Retina (tissue), 1 donor: Measurements from ENCODE around the gene NRF1.
A peak's percentile ranks its signal among the peaks of the same experiment; 100 is the strongest.

Experiments used
- DNase-seq: peaks from one replicate; pipeline ENCODE4 v3.0.0-alpha.2; 2016

Gene NRF1

DNA sequence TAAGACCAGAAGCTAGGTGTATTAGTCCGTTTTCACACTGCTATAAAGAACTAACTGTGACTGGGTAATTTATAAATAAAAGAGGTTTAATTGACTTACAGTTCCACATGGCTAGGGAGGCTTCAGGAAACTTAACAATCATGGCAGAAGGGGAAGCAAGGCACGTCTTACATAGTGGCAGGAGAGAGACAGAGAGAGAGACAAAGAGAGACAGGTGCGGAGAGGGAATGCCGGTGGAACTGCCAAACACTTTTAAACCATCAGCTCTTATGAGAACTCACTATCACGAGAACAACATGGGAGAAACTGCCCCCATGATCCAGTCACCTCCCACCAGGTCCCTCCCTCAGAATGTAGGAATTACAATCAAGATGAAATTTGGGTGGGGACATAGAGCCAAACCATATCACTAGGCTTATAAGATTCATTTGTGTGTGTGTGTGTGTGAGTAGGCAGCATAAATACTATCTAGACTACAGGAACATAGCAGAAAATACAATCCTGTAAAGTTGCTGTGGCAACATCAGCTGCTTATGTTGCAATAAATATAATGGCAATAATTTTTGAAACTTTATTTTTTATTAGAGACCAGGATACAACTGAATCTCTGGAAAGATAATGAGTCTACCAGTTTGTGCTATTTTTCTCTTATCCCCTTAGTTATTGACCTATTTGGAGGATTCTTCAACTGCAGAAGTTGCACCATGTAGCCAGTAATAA, 77.1 kb downstream of the NRF1 start:
- DNase-seq: no peak

DNA sequence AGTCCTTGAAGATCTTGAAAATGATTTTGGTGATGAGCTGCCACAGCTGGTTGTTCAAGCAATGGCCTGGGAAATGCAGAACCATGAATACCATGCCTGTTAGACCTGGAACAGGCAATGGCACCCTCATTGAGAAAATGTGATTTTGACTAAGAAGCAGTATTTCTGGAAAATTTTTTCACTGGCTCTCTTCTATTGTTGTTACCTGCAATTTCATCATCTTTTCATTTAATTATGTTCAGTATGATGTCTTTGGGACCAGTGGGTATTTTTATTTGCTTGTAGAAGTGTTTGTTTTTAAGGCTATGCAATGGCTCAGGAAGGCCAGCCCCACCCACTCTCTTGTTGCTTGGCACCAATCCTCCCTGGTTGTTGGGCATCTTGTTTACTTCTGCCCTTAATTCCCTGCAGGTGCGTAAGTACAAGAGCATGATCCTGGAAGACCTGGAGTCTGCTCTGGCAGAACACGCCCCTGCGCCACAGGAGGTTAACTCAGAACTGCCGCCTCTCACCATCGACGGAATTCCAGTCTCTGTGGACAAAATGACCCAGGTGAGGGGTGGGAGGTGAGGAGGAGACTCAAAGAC, 78.6 kb downstream of the NRF1 start:
- no peak for DNase-seq

DNA sequence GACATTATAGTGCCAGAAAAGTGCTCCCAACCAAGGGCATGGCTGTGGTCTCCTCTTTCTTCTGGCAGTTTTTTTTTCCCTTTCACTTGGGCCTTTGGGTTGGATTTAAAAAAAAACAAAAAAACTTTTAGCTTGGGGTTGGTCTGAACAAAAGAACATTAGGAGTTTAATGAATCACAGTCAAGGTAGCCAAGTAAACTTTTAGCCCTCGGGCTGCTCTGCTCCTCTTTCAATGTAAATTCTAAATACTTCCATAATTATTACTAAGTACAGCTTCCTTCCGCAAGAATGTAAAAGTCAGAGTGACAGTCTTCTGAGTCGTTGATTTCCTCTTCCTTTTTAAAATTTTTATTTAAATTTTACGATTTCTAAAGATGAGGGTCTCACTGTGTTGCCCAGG, 79.2 kb downstream of the NRF1 start:
- DNase-seq: no peak

DNA sequence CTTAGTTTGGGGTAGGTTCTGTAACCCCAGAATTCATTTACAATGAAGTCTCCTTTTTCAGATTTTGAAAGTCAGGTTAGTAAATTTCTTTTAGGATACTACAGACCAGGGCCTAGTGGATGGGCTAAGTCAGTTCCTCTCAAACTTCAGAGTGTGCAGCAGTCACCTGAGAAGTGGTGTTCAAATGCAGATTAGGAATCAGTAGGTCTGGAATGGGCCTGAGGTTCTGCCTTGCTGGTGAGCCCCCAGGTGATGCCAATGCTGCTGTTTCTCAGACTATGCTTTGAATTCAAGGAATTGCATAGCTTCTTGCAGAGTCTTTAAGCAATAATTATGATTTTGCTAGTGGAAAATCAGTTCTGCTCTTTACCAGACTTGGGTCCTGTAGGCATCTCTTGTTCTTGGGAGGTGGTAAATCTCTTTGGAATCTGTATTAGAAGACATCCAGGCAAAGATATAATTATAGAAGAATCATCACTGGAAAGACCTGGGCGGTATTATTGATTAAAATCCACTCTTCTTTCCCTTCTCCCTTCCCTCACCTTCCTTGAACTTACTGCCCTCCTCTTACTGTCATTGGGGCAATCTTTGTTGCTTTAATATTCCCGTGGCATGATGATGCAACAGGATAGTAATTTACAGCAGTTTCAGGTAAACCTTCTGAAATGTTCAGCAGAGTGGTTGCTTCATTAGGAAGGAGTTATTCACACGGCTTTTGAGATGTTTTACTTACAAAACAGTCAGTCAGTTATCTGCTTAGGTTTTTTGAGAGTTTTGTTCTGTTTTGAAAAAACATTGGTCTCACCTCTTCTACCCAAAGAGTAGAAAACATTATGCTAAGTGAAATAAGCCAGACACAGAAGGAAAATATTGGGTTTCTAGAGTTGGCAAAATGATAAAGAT, 87.2 kb downstream of the NRF1 start:
- DNase-seq: no peak

DNA sequence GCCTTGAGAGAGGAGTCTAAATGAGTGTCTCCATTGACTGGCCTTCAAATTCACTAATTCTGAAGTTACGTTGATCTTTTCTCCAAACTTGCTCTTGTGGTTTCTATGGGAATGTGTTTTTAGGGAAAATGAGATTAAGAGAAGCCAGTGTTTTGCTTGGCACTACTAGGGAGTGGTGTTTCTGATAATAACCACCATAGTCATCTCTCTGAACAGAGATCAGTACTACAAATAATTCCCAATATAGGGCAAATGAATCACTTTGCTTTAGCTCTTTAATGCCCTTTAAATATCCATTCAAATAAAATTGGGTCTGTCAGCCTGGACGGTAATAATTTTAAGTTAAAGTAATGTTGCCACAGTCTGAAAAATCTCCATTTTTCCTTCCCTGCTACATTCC, 90.8 kb downstream of the NRF1 start:
- no peak for DNase-seq

DNA sequence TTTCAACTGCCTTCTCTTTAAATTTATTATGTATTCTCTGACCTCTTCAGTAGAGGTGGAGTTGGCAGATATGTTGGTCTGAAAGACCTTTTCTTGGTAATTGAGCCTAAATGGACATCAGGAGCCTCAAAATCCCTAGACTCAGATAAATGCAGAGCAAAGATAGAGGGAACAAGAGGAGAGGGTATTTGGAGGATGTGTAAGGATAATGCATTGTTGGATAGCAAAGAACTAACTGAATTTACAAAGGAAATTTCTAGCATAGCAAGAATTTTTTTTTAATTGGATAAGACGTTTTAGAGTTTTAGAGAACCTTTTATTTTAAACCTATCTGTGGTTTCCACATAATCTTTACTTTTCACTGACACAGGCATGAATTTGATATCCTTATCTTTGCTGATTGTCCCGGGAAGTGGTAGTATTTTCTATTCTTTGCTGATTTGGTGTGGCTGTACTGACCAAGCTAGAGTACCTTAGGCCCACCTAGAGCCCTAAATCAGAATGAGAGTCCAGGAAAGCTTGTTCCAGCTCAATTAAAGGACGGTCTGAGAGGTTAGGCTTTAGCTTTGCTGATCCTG, 91.3 kb downstream of the NRF1 start:
- DNase-seq: no peak

DNA sequence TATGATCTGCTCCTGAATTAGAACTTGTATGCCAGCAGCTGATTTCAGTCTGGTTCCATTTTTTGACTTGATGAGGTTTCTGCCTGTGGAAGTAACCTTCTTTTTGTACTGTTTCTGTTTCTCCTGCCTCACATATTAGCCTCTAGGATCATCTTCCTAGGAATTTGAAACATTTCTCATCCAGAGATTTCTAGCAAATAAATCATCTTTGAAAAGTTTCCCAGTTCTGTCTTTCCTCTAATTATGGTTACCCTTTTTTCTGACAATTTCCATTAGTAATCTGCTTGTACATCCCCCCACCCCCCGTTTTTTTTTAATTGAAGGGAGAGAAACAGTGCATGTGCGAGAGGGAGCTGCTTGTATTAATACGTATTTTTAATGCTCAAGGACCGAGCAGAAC, 92.2 kb downstream of the NRF1 start:
- DNase-seq: no peak

DNA sequence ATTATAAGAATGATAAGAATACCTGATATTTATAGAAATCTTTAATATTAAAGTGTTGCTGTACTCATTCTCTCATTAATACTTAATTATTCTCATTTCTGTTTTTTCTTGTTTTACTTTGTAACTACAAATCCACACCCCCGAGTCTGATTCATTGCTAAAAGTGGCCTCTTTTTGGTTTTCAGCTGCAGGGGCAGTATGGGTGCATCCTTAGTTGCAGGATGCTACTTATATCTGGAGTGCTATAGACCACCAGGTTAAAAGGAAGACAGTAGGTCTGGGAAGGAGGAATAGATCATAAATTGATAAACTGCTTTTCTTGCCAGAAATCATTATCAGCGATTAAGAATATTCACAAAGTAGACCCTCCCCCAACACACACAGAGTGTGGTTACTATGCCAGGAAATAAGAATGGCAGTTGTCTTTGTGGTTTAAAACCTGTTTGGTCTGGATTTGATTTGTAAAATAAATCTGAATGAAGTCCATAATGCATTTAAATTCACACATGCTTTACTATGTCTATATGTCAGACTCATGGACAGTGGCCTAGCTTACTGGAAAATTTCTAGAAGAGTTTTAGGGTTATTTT, 96.5 kb downstream of the NRF1 start:
- DNase-seq: no peak

DNA sequence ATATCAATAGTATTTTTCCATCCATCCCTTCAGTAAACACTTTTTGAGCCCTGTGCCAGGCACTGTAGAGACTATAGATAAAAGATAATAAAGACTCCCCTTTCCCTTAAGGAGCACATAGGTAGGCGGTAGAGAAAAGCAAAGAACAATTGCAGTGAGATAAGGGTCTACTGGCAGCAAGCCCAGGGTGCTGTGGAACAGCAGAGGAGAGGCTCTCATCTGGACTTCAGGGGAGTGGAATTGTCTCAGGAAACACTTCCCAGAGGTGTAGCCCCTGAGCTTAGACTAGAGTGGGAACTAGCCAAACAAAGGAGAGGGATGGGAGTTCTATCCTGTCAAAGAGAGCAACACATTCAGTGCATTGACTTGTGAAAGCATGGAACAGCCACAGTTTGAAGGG, 102.0 kb downstream of the NRF1 start:
- no peak for DNase-seq

DNA sequence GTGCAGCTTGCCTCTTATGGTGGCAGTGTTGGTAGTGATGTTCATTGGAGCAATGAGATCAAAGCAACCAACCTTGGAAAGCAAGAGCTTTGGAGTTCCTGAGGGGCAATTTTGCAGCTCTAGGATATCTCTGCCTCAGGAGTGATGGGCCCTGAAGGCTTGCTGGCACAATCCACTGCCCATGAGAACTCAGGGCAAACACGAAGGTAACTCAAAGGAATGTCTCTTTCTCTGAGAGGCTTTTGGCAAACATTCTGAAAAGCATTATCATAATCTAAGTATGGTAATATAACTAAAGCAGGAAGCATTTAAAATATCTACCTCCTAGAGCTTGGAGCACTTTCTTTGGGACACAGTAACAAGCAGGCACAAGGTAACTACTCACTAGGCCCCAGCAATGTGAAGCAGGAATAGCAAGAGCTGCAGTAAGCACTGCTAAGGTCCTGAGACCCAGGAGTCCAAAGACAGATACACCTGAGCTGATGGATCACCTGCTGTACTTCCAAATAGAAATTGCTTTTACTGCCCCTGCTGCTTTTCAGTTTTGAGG, 103.1 kb downstream of the NRF1 start:
- no peak for DNase-seq

DNA sequence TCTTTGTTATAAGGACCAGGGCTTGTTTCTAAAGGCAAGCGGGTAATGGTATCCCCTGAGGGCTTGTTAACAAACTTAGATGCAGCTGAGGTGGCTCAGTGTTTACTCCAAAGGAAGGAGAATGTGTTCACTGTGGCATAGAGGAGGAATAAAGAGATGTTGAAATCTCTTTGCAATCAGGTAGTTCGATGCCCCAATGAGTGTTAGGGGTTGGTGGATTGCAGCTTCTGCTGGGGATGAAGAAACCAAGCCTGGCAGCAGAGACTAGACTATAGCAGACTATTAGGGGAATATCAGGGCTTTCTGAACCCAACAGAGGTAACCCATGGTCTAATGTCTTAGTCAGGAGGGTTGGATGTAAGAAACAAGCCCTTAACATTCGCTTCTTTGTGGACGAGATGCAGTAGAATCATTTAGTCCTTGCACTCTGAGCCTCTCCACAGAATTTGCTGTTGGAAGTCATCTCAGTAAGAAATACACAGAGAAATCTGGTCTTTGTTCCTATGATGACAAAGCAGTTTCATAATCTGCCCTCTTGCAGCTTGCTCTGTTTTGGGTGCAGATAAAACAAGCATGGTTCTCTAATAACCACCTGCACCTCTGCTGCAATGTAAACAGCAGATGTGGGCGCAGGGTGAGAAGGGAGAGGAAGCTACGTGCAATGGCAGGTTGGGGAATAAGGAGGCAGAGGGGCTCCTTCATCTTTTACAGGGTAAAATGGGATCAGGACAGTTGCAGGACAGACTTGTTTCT, 108.6 kb downstream of the NRF1 start:
- DNase-seq: no peak

DNA sequence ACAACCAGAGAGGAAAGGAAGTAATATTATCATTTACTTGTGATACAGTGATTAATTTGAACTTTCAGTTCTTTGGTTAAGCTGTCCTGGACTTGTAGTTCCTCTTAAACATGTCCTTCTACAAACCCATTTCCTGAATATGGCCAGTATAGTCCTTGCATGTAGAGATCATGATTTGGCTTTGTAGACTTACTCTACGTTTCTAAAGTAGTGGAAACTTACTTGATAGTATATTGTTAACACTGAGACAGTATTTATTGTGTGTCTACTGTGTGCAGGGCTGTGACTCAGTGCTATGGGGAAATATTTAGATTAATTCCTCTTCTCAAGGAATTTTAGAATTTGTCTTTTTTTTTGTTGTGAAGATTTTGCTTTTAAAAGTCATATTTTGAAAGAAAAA, 109.5 kb downstream of the NRF1 start:
- no peak for DNase-seq

DNA sequence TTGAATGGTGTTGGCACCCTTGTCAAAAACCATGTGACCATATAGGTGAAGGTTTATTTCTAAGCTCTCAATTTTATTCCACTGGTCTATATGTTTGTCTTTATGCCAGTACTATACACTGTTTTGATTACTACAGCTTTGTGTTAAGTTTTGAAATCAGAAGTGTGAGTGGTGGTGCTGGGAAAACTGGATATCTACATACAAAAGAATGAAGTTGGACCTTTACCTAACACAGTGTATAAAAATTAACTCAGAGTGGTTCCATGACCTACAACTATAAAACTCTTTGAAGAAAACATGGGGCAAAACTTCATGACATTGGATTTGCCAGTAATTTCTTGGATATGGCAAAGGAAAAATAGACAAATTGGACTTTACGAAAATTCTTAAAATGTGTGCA, 112.2 kb downstream of the NRF1 start:
- DNase-seq: no peak

DNA sequence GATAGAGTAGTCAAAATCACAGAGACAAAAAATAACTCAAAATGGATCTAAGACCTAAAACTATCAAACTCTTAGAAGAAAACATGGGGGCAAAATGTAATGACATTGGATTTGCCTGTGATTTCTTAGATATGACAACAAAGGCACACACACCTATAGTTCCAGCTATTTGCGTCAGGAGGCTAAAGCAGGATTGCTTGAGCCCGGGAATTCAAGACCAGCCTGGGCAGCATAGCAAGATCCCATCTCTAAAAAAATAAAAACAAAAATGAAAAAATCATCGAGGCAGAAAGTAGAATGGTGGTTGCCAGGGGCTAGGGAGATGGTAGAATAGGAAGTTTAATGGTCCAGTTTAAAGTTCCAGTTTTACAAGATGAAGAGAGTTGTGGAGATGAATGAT, 113.3 kb downstream of the NRF1 start:
- DNase-seq: no peak

DNA sequence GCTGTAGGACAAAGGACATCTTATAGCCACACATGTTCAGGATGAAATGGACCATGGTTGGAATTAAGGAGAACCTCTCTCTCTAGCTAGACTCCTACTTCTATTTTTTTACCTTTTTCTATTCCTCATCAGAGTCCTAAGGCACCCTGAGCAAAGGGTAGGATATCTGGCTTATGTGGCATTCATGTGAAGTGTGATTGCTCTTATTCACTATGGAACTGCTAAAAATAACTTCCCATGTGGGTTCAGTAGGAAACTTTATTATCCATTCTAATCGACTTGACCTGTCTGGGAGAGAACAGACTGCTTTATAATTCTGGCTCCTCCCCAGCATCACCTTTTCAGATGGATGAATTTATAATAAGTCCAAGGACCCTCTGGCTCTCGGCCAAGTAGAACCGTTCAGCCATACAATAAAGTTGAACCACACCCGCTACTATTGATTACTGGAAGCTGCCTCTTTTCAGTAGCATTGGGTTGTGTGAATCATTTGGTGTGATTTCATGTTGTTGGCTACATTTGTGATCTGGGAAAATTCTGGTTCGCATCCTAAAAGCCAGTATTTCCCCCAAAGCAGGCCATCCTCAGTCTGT, 117.5 kb downstream of the NRF1 start:
- DNase-seq: no peak

DNA sequence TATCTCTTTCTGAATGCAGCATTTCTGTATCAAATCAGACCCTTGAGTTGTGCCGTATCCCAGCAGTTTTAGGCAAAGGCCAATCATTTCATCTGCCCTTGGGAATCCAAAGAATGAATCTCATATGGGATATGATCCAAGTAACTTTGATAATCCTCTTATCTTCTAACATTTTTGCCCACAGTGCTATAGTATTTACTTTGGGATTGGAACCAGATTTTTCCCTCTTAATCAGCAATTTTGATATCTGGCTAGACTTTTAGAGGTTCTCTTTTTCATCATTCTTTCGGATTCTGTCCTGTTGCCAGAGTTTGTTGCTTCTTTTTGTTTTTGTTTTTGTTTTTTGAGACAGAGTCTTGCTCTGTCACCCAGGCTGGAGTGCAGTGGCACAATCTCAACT, 118.0 kb downstream of the NRF1 start:
- no peak for DNase-seq

DNA sequence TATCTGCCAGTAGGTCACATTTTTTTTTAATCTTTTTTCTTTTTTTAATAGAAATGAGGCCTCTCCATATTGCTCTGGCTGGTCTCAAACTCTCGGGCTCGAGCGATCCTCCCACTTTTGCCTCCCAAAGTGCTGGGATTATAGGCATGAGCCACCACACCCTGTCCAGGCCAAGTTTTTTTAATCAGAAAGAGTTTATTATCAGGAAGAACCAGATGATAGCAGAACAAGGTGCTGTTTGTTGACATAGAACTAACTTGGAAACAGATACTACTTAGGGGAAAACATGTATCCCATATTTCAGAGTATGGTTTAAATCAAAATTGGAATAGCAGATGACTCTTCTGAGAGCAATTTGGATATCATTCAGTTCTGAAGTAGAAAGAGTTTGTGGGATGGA, 118.6 kb downstream of the NRF1 start:
- DNase-seq: no peak

DNA sequence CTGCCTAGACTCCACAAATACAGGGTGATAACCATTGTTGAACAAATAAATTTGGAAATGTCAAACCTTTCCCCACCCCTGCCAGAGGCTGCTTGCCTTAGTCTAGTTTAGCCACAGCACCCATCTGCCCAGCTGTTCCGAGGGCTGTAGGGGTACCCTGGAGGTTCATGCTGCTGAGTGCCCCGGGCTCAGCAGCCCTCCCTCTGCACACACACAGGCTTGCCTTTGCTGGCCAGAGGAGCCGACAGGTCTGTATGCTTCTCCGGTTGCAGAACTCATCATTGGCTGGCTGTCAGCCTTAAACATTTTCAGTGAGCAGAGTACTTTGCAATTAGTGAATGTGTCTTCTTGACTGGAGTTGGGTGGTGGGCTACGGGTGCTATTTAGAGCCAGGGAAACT, 122.9 kb downstream of the NRF1 start:
- DNase-seq: no peak

DNA sequence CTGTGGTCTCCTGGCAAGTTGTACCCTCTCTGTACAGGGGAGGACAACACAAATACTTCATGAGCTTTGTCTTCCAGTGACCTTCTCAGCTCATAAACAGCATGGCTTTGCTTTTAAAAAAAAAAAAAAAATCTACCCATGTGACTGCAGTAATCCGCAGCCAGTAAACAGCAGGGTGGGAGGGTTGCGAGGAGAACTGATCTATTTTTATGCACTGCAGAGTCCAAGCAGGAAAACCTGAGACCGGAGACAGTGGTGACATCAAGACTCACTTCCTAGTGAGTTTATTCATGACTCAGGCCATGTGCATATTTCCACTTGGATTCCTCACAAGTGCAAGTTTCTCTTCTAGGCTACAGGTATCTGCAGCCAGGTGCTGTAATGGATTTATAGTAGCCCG, 127.9 kb downstream of the NRF1 start:
- DNase-seq: no peak

DNA sequence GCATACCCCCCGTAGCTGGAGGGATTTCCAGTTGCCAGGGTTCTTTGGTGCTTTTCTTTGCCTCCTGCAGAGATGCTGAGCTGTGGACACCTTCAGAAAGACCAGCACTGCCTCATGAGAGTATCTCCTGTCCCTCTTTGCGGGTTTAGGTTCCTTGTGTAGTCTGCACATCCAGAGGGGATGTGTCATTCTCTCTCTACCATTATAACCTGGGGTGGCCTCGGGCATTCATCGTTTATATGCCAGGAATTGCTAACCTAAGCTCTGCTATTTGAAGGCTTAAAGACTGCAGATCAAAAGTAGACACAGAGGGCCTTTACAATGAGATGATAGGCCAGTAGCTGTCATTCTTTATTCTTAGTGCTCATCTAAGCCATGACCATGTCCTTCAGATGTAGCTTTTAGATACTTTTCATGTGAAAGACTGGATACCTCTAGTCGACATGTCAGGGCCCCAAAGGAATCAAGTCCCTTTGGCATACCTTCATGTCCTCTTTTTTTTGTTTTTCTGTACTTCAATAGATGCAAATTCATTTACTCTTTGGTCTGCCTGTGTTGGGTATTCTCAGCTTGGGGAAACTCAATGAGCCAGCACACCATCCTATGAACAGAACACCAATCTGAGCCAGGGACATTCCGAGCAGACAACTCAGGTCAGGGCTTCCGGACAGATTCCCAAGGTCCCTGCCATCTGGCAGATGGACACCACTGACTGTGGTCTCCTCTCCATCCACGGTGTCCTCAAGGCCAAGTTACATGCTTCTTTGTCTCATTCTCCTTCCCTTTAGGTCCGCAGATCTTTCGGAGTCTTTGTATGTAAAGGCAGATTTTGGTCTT, 129.3 kb downstream of the NRF1 start:
- DNase-seq: no peak

DNA sequence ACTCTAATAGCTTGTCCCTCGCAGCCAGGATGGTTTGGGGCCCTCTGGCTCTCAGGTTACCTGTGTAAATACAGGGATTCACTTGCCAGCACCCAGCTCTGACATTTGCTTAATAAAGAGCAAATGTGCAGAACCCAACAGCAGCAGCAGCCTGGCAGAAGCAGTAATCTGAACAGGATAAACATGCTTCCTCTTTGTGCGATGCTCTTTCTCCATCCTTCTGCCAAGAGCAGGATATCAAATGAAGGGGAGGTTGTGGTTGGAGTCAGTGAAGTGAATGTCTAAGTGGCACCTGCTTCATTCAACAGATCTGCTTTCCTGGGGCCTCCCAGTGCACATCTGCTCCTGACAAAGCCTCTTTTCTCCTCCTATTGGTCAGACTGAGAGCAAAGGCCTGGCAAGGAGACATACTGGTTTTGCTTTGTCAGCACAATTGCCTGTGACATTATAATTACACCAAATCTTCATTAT, 130.3 kb downstream of the NRF1 start:
- peak; percentile 24 for DNase-seq
